OCI-LY1 (cell line): ENCODE measurements around the gene CLIP2.

ENCODE experiments used
- H2AFZ ChIP-seq: fragments of 200-600 bp; sonication (generic), shearing (Covaris generic); 2 replicates; pipeline ENCODE4 v1.6.0; 2014; ENCODE audit warnings: antibody characterized with exemption, mild to moderate bottlenecking, low read length
- H3F3A ChIP-seq: fragments of 200-600 bp; sonication (generic), shearing (Covaris generic); 2 replicates; pipeline ENCODE4 v1.6.0; 2014; ENCODE audit warnings: mild to moderate bottlenecking, antibody characterized with exemption, low read length, moderate library complexity; ENCODE audit not compliant: insufficient read depth
- H3K27ac ChIP-seq: fragments of 200-600 bp; sonication (generic); 2 replicates; pipeline ENCODE4 v1.5.1; 2014; ENCODE audit warnings: low read length, mixed run types, mild to moderate bottlenecking, low read depth; ENCODE audit not compliant: poor library complexity, severe bottlenecking
- H3K27me3 ChIP-seq: fragments of 200-600 bp; sonication (generic); 2 replicates; pipeline ENCODE4 v1.6.0; 2014; ENCODE audit warnings: antibody characterized with exemption, mild to moderate bottlenecking, low read length, moderate library complexity; ENCODE audit not compliant: insufficient read depth
- H3K36me3 ChIP-seq: fragments of 200-600 bp; sonication (generic); 2 replicates; pipeline ENCODE4 v1.6.1; 2014; ENCODE audit warnings: mild to moderate bottlenecking, antibody characterized with exemption, low read length, moderate library complexity, mixed read lengths; ENCODE audit not compliant: insufficient read depth
- H3K4me1 ChIP-seq: fragments of 200-600 bp; sonication (generic); 2 replicates; pipeline ENCODE4 v1.5.1; 2014; ENCODE audit warnings: mild to moderate bottlenecking, low read length, moderate library complexity; ENCODE audit not compliant: insufficient read depth, severe bottlenecking
- H3K4me2 ChIP-seq: fragments of 200-600 bp; sonication (generic), shearing (Covaris generic); 2 replicates; pipeline ENCODE4 v1.6.1; 2014; ENCODE audit warnings: low read length
- H3K4me3 ChIP-seq: fragments of 200-600 bp; sonication (generic); 2 replicates; pipeline ENCODE4 v1.5.1; 2014; ENCODE audit warnings: low read length, low read depth, mild to moderate bottlenecking, mixed read lengths; ENCODE audit not compliant: poor library complexity, severe bottlenecking
- H3K79me2 ChIP-seq: fragments of 200-600 bp; shearing (Covaris generic); 2 replicates; pipeline ENCODE4 v1.6.1; 2016; ENCODE audit warnings: mixed run types, low read length, mixed read lengths; ENCODE audit not compliant: insufficient read depth
- H3K9ac ChIP-seq: fragments of 200-600 bp; sonication (generic), shearing (Covaris generic); 2 replicates; pipeline ENCODE4 v1.6.1; 2014; ENCODE audit warnings: mild to moderate bottlenecking, low read length, mixed read lengths
- H3K9me2 ChIP-seq: fragments of 200-600 bp; sonication (generic), shearing (Covaris generic); 2 replicates; pipeline ENCODE4 v1.6.1; 2014; ENCODE audit warnings: low read depth, mild to moderate bottlenecking, low read length, mixed read lengths
- H3K9me3 ChIP-seq: fragments of 200-600 bp; shearing (Covaris generic); 2 replicates; pipeline ENCODE4 v1.6.1; 2014; ENCODE audit warnings: low read length, mixed read lengths
- H4K20me1 ChIP-seq: fragments of 200-600 bp; sonication (generic), shearing (Covaris generic); 2 replicates; pipeline ENCODE4 v1.6.0; 2016; ENCODE audit warnings: mild to moderate bottlenecking, low read length; ENCODE audit not compliant: insufficient read depth
- EZH2 ChIP-seq: fragments of 200-600 bp; sonication (generic), shearing (Covaris generic); IDR thresholded peaks from 2 replicates; pipeline ENCODE4 v1.8.0; 2017; ENCODE audit warnings: borderline replicate concordance, mixed run types, mild to moderate bottlenecking, antibody characterized with exemption, low read length, moderate library complexity, mixed read lengths
- TF ChIP-seq, protein P1 (sequence below): fragments of 200-600 bp; sonication (generic), shearing (Covaris generic); IDR thresholded peaks from 2 replicates; pipeline ENCODE4 v1.5.1; 2017; ENCODE audit warnings: mild to moderate bottlenecking, antibody characterized with exemption, low read length, moderate library complexity, mixed read lengths

CLIP2 gene

GRCh38 chr7:74277636-74278035, 11.6 kb upstream of the CLIP2 start:
- Histone ChIP-seq H3K79me2 (no peaks in the 10 kb centered on the region), H3K27me3 (peaks cover 1% of the 10 kb centered on the region; the same call in 1 of the 2 replicates), H3K36me3 (no peaks in the 10 kb centered on the region), H3K4me1 (peaks cover 7% of the 10 kb centered on the region), H3K9ac (no peak overlapping the region), H4K20me1 (no peaks in the 10 kb centered on the region), H3K4me2 (no peak overlapping the region), H3K9me2 (no peaks in the 10 kb centered on the region), H3K9me3 (no peaks in the 10 kb centered on the region), H3K27ac (no peak overlapping the region), H3F3A (no peaks in the 10 kb centered on the region), H2AFZ (no peak overlapping the region), H3K4me3 (no peak overlapping the region)
- TF ChIP-seq, protein P1, sequence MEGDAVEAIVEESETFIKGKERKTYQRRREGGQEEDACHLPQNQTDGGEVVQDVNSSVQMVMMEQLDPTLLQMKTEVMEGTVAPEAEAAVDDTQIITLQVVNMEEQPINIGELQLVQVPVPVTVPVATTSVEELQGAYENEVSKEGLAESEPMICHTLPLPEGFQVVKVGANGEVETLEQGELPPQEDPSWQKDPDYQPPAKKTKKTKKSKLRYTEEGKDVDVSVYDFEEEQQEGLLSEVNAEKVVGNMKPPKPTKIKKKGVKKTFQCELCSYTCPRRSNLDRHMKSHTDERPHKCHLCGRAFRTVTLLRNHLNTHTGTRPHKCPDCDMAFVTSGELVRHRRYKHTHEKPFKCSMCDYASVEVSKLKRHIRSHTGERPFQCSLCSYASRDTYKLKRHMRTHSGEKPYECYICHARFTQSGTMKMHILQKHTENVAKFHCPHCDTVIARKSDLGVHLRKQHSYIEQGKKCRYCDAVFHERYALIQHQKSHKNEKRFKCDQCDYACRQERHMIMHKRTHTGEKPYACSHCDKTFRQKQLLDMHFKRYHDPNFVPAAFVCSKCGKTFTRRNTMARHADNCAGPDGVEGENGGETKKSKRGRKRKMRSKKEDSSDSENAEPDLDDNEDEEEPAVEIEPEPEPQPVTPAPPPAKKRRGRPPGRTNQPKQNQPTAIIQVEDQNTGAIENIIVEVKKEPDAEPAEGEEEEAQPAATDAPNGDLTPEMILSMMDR: no peak

- no peaks in the 10 kb centered on the region for H3K9me3 ChIP-seq
- no peak for TF ChIP-seq EZH2
- TF ChIP-seq, protein P1: no peak
- no peaks in the 10 kb centered on the region for H3F3A ChIP-seq
- no peak overlapping the region for H3K4me3 ChIP-seq
- peaks cover 2% of the 10 kb centered on the region; the same call in 1 of the 2 replicates for H3K27me3 ChIP-seq
- H3K36me3 ChIP-seq: no peaks in the 10 kb centered on the region
- no peak overlapping the region for H3K9ac ChIP-seq
- H2AFZ ChIP-seq: no peak overlapping the region
- no peaks in the 10 kb centered on the region for H3K9me2 ChIP-seq
- H3K4me2 ChIP-seq: no peak overlapping the region
- H3K4me1 ChIP-seq: peaks cover 4% of the 10 kb centered on the region
- H3K27ac ChIP-seq: no peak overlapping the region
- H4K20me1 ChIP-seq: no peaks in the 10 kb centered on the region
- no peaks in the 10 kb centered on the region for H3K79me2 ChIP-seq
These were observed 8.2 kb upstream of the CLIP2 start for GRCh38 chr7:74280985-74281384.

DNA sequence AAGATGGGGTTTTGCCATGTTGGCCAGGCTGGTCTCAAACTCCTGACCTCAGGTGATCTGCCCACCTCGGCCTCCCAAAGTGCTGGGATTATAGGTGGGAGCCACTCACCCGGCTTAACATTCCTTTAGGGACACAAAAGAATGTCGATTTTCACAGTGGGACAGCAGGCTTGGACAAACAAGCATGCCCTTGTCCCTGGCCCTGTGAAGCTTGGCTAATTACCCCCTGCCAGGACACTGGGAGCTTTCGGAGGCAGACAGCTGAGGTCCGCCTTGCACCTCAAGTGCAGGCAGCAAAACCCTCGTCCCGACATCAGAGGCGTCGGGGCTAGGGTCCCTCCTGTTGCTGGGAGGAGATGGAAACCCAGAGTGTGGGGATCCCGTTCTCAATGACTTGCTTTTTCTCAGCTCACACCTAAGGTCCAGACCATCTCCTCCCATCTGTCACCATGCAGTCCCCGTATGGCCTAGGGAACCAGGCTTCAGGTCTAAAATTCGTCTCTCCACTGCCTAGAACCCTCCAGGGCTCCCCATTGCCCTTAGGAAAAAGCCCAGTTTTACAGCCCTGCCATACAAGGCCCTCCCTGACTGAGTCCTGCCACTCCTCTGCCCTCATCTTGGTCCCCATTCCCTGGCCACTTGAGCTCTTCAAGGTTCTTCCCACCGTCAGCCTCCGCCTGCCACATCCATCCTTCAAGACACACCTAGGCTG, 6.3 kb upstream of the CLIP2 start:
- no peaks in the 10 kb centered on the region for H3K9me3 ChIP-seq
- no peak overlapping the region for H2AFZ ChIP-seq
- no peaks in the 10 kb centered on the region for H4K20me1 ChIP-seq
- TF ChIP-seq, protein P1: no peak
- TF ChIP-seq EZH2: no peak
- H3K27ac ChIP-seq: no peak overlapping the region
- H3K4me3 ChIP-seq: no peak overlapping the region
- H3K27me3 ChIP-seq: peaks cover 11% of the 10 kb centered on the region; the same call in 1 of the 2 replicates
- no peak overlapping the region for H3K4me2 ChIP-seq
- no peak overlapping the region for H3K9ac ChIP-seq
- no peaks in the 10 kb centered on the region for H3K9me2 ChIP-seq
- peaks cover 4% of the 10 kb centered on the region for H3K4me1 ChIP-seq
- H3K79me2 ChIP-seq: no peaks in the 10 kb centered on the region
- no peaks in the 10 kb centered on the region for H3F3A ChIP-seq
- H3K36me3 ChIP-seq: no peaks in the 10 kb centered on the region
